HG02943 (cell line): ENCODE measurements around the gene RILPL2.
"Not testable (repeated sequence)": the region's sequence is repeated elsewhere in the genome, so short reads cannot be mapped to it uniquely, and the experiment has no call there.

Experiments used
- ATAC-seq: cut with Tn5 transposase; IDR thresholded peaks from one replicate; pipeline ENCODE4 v1.9.1; 2021; ENCODE audit warnings: mild to moderate bottlenecking, low read depth, moderate library complexity; ENCODE audit not compliant: unreplicated experiment

The RILPL2 gene

DNA sequence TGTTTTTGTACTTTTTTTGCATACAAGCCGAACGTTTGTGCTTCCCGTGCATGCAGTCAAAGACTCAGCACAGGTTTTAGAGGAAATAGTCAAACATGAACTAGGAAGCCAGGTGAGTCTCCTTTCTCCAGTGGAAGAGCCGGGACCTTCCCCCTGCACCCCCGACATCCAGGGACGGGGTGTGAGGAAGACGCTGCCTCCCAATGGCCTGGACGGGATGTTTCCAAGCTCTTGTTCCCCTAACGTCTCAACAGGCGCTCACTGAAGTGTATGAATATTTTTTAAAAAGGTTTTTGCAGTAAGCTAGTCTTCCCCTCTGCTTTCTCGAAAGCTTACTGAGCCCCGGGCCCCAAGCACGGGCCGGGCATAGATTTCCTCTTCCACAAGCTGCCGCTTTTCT, 28.6 kb downstream of the RILPL2 start:
- ATAC-seq = not testable (repeated sequence)

DNA sequence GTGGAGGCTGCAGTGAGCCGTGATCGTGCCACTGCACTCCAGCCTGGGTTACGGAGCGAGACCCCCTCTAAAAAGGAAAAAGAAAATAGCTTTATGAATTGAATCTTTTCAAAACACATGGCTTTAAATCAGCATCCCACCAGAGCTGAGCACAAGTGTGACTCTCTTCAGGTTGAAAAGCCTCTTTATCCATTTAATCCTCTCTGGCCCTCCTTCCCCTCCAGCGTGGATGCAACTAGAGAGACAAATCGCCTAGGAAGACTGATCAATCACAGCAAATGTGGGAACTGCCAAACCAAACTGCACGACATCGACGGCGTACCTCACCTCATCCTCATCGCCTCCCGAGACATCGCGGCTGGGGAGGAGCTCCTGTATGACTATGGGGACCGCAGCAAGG, 29.2 kb downstream of the RILPL2 start:
- ATAC-seq = not testable (repeated sequence)

DNA sequence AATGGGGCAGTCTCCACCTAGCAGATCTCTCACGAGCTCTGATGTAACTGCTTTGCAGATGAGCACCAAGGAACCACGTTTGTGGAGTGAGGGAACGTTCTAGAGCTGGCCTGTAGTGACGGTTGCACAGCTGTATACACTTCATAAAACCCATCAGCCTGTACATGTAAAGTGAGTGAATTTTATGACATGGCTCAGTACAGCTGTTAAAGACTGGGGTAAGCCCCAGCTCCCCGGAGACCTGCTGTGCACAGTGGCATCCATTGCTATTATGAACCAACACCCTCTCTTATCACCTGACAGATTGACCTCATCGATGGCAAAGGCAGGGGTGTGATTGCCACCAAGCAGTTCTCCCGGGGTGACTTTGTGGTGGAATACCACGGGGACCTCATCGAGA, 31.9 kb downstream of the RILPL2 start:
- ATAC-seq = no peak

DNA sequence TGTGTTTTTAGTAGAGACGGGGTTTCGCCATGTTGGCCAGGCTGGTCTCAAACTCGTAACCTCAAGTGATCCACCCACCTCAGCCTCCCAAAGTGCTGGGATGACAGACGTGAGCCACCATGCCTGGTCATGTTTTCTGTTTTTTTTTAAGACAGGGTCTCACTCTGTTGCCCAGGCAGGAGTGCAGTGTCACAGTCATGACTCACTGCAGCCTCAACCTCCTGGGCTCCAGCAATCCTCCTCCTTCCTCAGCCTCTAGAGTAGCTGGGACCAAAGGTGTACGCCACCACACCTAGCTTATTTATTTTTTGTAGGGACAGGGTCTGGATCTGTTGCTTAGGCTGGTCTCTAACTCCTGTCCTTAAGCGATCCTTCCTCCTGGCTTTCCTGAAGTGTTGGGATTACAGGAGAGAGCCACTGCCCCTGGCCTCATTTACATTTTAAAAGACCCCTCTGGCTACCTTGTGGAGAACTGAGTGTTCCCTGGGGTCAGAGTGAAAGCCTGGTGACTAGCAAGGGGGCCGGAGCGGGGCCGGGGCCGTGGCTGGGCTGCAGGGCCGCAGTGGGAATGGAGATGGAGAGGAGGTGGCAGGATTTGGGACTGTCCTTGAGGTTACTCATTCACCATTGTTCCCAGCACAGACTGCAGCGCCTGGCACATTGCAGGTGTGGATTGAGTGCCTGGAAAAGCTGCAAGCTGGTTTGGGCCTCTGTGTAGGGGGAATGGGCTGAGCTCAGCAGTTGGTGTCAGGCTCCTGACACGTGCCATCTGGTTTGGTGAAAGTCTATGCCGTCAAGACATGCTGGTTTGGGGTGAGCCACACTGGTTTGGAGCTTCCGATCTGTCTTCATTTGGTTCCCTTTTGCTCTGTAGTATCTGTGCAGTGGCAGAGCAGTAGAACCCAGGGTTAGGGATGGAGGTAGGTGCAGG, 34.5 kb downstream of the RILPL2 start:
- no peak for ATAC-seq

DNA sequence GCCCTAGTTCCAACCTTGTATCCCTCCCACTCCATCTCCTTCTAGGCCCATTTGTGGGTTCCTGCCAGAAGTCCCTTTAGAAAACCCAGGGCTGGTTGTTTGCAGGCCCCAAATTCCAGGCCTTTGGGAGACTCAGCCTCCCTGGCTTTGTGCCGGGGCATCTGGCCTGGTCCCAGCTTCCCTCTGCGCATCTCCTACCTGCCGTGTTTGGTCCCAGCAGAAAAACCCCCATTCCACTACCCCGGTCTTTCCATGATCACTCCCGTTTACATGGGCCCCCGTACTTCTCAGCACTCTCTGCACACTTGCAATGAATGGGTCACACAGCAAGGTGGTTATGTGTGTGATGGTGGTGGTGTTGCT, 37.2 kb downstream of the RILPL2 start:
- ATAC-seq = no peak

DNA sequence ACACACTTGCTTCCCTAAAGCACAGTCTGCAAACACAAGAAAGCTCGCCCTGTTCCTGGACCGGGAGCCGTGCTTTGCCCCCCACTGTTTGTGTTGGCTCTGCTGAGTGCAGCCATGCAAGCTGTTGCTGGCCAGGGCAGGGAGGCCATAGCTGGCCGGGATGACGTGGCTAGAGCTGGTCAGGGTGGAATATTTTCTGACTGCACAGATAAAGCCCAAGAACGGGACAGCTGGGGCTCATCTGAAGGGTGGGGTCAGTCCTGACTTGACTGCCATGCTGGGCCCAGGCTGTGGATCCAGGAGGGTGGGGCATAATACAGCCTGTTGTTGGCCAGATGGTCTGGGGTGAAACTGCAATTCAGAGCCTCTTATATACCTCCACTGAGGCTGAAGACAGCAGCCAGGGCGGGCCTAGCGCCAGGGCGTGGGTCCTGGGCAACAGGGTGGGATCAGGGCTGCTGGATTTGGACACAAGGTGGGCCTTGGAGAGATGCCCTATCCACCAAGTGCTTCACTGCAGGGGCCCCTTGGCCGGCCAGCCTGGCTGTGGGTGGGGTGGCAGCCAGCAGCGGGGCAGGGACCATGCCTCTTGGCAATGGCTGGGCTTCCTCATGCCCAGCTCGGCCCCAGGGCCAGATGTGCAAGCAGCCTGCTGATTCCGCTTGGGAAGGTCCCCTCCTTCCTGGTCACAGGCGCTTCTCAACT, 37.8 kb downstream of the RILPL2 start:
- no peak for ATAC-seq

DNA sequence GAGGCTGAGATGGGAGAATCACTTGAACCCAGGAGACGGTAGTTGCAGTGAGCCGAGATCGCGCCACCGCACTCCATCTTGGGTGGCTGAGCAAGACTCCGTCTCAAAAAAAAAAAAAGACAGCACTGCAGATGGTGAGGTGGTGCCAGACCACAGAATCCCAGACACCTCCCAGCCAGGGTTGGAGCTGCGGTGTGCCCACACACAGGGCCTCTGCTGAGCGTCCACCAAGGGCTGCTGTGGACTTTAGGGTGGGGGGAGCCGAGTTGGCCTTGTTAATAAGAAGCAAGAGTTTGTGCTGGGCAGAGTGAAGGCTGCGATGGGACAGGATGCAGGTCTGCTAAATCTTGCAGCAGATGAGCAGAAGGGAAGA, 38.3 kb downstream of the RILPL2 start:
- no peak for ATAC-seq

DNA sequence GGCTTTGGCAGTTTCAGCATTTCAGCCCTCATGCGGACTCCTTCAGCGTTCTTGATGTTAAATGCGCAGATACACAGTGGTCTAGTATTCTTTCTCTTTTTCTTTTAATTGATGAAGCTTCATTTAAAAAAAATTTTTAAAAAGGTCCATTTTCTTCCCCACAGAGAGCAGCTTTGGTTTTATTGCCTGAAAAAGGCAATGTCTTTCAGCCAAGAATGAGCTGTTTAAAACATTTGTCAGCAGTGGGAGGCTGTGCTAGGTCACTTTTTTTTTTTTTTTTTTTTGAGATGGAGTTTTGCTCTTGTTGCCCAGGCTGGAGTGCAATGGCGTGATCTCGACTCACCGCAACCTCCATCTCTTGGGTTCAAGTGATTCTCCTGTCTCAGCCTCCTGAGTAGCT, 39.1 kb downstream of the RILPL2 start:
- no peak for ATAC-seq

DNA sequence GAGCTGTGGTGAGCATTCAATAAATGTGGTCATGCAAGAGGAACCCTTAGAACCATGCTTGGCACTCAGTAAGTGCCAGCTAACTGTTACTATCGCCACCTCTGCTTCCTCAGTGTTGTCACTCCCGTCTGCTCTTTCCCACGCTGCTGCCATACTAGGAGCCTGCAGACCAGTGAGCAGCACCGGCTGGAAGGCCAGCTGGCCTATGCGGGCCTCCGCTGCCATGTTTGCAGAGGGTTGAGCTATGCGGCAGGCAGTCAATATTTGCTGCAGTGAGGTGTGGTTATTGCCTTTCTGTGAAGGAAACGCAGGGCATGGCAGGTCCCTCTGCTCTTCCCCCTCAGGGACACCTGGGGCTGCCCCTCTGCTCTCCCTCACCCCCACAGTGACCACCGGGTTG, 39.5 kb downstream of the RILPL2 start:
- ATAC-seq = no peak

DNA sequence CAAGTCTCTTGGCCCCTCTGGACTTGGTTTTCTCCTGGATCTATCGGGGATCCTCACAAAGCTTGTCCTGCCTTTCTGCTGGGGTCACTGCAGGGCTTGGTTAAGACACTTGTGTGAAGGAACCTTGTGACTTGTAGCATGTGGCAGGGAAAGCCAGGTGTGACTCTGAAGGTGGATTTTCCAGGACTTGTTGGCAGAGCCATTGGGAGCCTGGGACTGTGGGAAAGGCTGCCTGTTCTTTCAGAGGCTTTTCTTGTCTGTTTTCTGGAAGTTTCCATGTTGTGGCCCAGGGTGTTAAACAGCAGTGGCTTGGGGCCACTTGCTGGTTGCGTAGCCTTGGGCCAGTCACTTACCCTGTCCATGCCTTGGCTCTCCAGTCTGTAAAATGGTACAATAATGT, 39.9 kb downstream of the RILPL2 start:
- no peak for ATAC-seq

DNA sequence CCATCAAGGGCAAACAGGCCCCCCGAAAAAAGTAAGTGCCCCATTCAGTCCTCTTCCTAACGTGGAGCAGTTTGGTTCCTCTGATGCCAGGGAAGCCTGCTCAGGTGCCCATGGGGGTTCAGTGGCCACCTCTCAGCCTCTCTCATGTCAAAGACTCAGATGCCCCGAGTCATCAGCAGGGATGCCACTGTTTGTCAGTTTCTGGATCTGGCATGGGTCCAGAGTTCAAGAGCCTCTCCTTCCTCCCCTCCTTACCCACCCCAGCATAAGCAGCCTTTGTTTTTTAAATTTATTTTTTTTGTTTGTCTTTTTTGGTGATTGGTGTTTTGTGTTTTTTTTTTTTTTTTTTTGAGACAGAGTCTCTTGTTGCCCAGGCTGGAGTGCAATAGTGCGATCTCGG, 41.2 kb downstream of the RILPL2 start:
- no peak for ATAC-seq

DNA sequence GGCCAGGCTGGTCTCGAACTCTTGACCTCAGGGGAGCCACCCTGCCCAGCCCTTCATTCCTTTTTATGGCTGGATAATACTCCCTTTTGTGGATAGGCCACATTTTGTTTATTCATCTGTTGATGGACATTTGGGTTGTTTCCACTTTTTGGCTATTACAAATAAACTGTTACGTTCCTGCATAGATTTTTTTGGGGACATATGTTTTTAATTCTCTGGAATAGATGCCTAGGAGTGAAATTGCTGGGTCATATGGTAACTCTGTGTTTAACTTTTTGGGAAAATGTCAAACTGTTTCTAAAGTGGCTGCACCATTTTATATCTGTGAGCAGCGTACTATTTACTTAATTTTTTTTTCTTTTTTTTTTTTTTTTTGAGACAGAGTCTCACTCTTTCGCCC, 42.7 kb downstream of the RILPL2 start:
- ATAC-seq = no peak

DNA sequence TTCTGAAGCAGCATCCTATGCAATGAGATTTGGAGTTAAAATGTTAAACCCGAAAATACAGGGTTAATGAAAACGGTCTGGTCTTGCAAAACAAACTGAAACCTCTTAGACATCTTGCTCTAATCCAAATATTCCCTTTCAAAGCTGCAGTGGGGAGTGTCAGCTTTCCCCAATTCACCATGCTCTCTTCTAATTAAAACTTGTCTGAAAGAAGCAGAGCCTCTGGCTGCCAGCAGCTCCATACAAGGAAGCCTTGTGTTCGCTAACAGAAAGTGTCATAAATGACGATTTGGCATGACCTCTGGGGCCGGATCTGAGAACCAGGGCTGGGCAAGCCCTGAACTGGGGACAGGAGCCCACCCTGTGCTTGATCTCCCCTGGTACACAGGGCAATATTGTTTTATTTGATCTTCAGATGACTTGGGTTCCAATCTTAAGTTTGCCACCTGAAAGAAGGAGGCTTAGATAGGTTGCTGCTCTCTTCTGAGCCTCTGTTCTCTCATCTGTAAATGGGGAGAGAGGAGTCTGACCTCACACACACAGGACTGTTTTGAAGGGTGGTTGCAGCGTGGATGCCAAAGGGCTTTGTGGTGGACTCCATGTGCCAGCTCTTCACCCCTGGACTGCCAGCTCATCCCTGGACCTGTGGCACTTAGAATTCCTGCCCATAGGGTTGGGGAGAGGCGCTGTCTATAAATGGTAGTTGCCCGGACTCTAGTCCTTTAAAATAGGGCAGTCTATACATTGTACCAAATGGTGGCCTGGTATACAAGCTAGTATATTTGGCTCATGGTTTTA, 44.7 kb downstream of the RILPL2 start:
- ATAC-seq = no peak

DNA sequence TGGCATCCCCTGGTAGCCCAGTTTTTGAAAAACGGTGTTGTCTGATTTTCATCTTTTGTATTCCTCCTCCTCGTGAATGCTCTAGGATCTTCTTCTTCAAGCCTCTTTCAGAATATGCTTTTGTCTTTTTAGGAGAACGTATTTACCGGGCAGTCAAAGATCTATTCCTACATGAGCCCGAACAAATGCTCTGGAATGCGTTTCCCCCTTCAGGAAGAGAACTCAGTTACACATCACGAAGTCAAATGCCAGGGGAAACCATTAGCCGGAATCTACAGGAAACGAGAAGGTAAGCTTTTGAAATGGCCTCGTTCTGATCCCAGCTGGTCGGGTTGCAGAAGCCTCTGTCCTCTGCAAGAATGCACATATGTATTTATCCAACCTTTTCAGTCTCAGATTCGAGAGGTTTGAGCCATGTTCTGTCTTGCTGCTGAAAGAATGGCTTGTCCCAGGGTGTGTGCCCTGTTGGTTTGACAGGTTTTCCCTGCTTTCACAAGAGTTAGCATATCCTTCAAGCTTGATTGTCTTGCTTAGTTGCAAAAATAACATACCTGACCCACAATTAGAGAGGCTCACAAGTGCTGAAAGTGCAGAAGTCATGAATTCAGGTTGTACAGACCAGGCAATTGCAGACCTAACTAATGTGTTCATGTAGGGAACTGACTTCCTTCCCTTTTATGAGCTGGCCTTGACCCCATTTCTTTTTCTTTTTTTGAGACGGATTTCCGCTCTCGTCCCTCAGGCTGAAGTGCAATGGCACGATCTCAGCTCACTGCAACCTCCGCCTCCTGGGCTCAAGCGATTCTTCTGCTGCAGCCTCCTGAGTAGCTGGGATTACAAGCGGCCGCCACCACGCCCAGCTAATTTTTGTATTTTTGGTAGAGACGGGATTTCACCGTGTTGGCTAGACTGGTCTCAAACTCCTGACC, 45.7 kb downstream of the RILPL2 start:
- no peak for ATAC-seq

DNA sequence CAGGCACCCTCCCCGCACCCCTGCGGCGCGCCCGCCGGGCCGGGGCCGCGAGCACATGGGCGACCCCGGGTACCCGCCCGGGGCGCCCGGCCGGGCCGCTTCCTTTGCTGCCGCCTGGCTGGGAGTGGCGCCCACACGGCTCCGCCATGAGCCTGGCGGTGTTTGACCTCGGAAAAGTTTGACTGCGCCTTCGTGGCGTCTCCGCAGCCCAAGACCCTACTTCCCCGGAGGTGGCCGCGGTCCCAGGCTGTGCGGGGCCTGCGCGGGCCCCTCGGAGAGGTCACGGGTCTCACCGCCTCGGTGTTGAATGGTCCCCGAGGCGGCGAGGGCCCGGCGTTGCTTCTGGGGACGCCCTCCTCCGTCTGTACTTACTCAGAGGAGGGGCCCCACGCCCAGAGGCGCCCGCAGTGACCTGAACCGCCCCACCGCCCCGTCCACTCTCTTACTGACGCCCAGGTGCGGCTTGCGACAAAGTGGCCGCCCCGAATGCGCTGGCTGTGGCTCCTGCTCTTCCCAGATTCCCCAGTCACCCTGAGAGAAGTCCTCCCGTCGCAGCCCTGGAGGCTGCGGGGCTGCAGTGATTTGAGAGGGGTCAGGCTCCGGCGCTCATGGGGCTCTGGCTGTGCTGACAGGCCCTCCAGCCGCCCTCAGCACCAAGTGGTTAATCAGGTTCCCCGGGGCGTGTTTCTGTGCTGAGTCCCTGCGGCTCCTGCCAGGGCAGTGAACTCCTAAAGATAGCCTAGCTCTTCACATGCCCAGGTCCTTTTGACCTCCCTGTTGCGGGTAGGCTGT, 46.7 kb downstream of the RILPL2 start:
- no peak for ATAC-seq

DNA sequence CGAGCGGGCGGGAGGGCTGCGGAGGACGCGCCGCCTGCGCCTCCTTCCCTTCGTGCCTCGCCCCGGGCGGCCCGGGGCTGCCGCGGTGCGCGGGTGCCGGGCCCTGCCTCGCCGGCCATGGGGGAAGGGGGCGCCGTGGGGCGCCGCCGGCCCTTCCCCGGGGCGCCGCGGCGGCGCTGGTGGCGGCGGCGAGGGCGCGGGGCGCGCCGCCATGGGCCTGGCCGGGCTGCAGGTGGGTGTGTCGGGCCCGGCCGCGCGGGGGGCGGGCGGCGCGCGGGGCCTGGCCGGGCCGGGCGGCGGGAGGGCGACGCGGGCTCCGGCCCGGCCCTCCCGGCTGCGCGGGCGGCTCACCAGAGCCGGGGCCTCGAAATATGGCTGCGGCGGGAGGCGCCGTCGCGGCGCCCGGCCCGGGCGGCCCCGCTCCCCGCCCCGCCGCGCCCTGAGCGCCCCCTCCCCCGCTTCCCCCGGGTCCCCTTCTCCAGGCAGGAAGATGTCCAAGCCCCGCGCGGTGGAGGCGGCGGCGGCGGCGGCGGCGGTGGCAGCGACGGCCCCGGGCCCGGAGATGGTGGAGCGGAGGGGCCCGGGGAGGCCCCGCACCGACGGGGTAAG, 47.4 kb downstream of the RILPL2 start:
- no peak for ATAC-seq

DNA sequence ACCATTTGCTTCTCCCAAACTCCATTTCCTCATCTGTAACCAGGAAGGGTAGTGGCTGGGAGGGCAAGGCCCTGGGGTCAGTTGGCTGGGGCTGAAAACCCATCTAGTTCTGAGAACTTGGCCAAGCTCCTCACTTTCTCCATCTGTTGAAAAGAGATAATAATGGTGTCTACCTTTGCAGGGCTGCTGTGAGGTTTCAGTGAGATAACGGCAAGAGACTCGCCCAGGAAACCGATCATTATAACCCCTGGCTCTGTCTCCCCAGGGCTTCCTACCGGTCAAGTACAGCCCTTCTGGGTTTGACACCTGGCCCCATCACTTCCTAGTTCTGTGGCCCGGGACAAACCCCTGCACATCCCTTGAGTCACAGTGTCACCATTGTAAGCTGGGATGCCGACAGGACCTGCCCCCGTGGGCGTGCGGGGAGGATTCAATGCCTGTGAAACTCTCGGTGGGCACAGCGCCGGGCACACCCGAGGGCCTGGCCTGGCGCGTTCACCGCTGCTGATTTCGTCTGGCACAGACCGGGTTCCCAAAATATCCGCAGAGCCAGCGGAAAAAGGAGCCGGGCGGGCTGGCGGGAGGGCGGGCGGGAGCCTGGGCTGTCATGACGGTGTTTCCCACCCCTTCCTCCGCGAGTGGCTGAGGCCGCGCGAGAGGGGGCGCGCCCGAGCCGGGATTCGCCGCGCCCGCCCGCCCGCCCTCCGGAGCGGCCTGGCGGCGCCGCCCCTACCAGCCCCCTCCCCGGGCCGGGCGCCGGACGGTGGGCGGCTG, 48.1 kb downstream of the RILPL2 start:
- no peak for ATAC-seq

DNA sequence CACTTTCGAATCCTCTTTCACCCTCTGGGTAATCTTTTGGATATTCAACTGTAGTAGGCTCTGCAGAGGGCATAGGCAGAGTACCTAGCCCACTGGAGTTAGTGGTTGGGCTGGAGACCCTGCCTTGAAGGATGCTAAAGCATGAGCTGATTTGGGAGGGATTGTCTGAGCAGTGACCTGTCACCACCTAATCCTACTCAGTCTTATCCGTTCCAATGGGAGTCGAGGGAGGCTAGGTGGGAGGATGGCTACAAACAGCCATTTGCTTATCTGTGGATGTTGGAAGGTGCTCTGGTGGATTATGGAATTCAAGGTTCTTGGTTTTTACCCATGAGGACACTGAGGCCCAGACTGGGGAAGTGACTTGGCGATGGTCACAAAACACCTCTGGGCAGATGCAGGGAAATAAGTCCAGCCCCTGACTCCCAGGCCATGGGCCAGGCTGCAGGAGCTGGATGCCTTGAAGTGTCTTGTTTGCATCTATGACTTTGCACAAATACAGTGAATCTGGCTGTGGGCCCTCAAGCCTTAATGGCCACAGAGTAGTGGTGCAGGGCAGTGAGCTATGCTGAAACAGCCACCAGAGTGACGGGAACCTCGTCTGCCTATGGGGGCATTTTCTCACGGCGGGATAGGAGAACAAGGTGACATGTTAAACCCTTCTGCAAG, 48.8 kb downstream of the RILPL2 start:
- ATAC-seq = no peak
